Neuron (in vitro differentiated cells): ENCODE results near the gene DYNLT3.

Source experiments
- H2AFZ ChIP-seq: one replicate; pipeline ENCODE4 v1.6.1; 2013; ENCODE audit warnings: low read depth, mild to moderate bottlenecking, inconsistent platforms, low read length, moderate library complexity
- H3K27me3 ChIP-seq: one replicate; pipeline ENCODE4 v1.6.1; 2013; ENCODE audit warnings: low read length; ENCODE audit not compliant: insufficient read depth
- H3K36me3 ChIP-seq: one replicate; pipeline ENCODE4 v1.6.1; 2013; ENCODE audit warnings: low read length; ENCODE audit not compliant: insufficient read depth
- H3K4me1 ChIP-seq: one replicate; pipeline ENCODE4 v1.6.1; 2013; ENCODE audit warnings: low read length; ENCODE audit not compliant: insufficient read depth
- H3K4me3 ChIP-seq: 2 replicates; pipeline ENCODE4 v1.5.1; 2013; ENCODE audit warnings: mild to moderate bottlenecking, low read length, moderate library complexity
- H3K9me3 ChIP-seq: one replicate; pipeline ENCODE4 v1.6.1; 2013; ENCODE audit warnings: low read length

DYNLT3 gene

GRCh38 chrX:37867536-37868153, 20.3 kb upstream of the DYNLT3 start:
- Histone ChIP-seq H3K27me3 (no peaks in the 10 kb centered on the region), H2AFZ (no peak overlapping the region), H3K9me3 (no peaks in the 10 kb centered on the region), H3K4me3 (no peak overlapping the region), H3K4me1 (no peaks in the 10 kb centered on the region), H3K36me3 (no peaks in the 10 kb centered on the region)

GRCh38 chrX:37863728-37864127, 16.4 kb upstream of the DYNLT3 start:
- Histone ChIP-seq H3K4me3 (no peak overlapping the region), H3K27me3 (no peaks in the 10 kb centered on the region), H3K4me1 (no peaks in the 10 kb centered on the region), H3K9me3 (no peaks in the 10 kb centered on the region), H3K36me3 (no peaks in the 10 kb centered on the region), H2AFZ (no peak overlapping the region)

- Histone ChIP-seq H3K9me3 (no peaks in the 10 kb centered on the region), H3K36me3 (no peaks in the 10 kb centered on the region), H3K27me3 (no peaks in the 10 kb centered on the region), H2AFZ (no peak overlapping the region), H3K4me3 (no peak overlapping the region), H3K4me1 (no peaks in the 10 kb centered on the region)
Measured at GRCh38 chrX:37862851-37863250, 15.5 kb upstream of the DYNLT3 start.

- no peaks in the 10 kb centered on the region for H3K27me3 ChIP-seq
- no peak overlapping the region for H2AFZ ChIP-seq
- no peaks in the 10 kb centered on the region for H3K36me3 ChIP-seq
- H3K9me3 ChIP-seq: no peaks in the 10 kb centered on the region
- no peaks in the 10 kb centered on the region for H3K4me1 ChIP-seq
- H3K4me3 ChIP-seq: no peak overlapping the region
Measured at GRCh38 chrX:37860721-37861120, 13.3 kb upstream of the DYNLT3 start.

- Histone ChIP-seq H3K4me3 (no peak overlapping the region), H3K9me3 (no peaks in the 10 kb centered on the region), H3K36me3 (no peaks in the 10 kb centered on the region), H2AFZ (no peak overlapping the region), H3K27me3 (no peaks in the 10 kb centered on the region), H3K4me1 (no peaks in the 10 kb centered on the region)
Measured at GRCh38 chrX:37854748-37855147, 7.4 kb upstream of the DYNLT3 start.

GRCh38 chrX:37854148-37854547, 6.8 kb upstream of the DYNLT3 start:
- H2AFZ ChIP-seq: no peak overlapping the region
- no peak overlapping the region for H3K4me3 ChIP-seq
- no peaks in the 10 kb centered on the region for H3K9me3 ChIP-seq
- H3K27me3 ChIP-seq: no peaks in the 10 kb centered on the region
- no peaks in the 10 kb centered on the region for H3K36me3 ChIP-seq
- H3K4me1 ChIP-seq: no peaks in the 10 kb centered on the region

- Histone ChIP-seq H3K36me3 (no peaks in the 10 kb centered on the region), H3K4me1 (no peaks in the 10 kb centered on the region), H3K27me3 (no peaks in the 10 kb centered on the region), H3K9me3 (no peaks in the 10 kb centered on the region), H2AFZ (no peak overlapping the region), H3K4me3 (peak overlapping the region; percentile 46)
Measured at GRCh38 chrX:37847733-37848197, 394 bp upstream of the DYNLT3 start.

GRCh38 chrX:37846558-37846933, 825 bp downstream of the DYNLT3 start:
- peak overlapping the region; percentile 46 for H3K4me3 ChIP-seq
- no peaks in the 10 kb centered on the region for H3K4me1 ChIP-seq
- H3K9me3 ChIP-seq: no peaks in the 10 kb centered on the region
- H2AFZ ChIP-seq: no peak overlapping the region
- no peaks in the 10 kb centered on the region for H3K36me3 ChIP-seq
- no peaks in the 10 kb centered on the region for H3K27me3 ChIP-seq

- H2AFZ ChIP-seq: no peak overlapping the region
- no peak overlapping the region for H3K4me3 ChIP-seq
- no peaks in the 10 kb centered on the region for H3K27me3 ChIP-seq
- H3K4me1 ChIP-seq: no peaks in the 10 kb centered on the region
- H3K9me3 ChIP-seq: no peaks in the 10 kb centered on the region
- H3K36me3 ChIP-seq: no peaks in the 10 kb centered on the region
Measured at GRCh38 chrX:37846141-37846540, 1.2 kb downstream of the DYNLT3 start.

GRCh38 chrX:37844622-37845021, 2.7 kb downstream of the DYNLT3 start:
- Histone ChIP-seq H3K4me1 (no peaks in the 10 kb centered on the region), H3K9me3 (no peaks in the 10 kb centered on the region), H3K36me3 (no peaks in the 10 kb centered on the region), H3K4me3 (no peak overlapping the region), H3K27me3 (no peaks in the 10 kb centered on the region), H2AFZ (no peak overlapping the region)

GRCh38 chrX:37840931-37841330, 6.4 kb downstream of the DYNLT3 start:
- no peaks in the 10 kb centered on the region for H3K9me3 ChIP-seq
- H3K27me3 ChIP-seq: no peaks in the 10 kb centered on the region
- H3K36me3 ChIP-seq: no peaks in the 10 kb centered on the region
- H2AFZ ChIP-seq: no peak overlapping the region
- no peak overlapping the region for H3K4me3 ChIP-seq
- H3K4me1 ChIP-seq: no peaks in the 10 kb centered on the region

GRCh38 chrX:37834937-37835336, 12.4 kb downstream of the DYNLT3 start:
- no peaks in the 10 kb centered on the region for H3K27me3 ChIP-seq
- H3K4me3 ChIP-seq: no peak overlapping the region
- no peaks in the 10 kb centered on the region for H3K36me3 ChIP-seq
- H3K4me1 ChIP-seq: no peaks in the 10 kb centered on the region
- no peak overlapping the region for H2AFZ ChIP-seq
- H3K9me3 ChIP-seq: no peaks in the 10 kb centered on the region

GRCh38 chrX:37830371-37830770, 17.0 kb downstream of the DYNLT3 start:
- H3K27me3 ChIP-seq: no peaks in the 10 kb centered on the region
- no peak overlapping the region for H3K4me3 ChIP-seq
- no peaks in the 10 kb centered on the region for H3K36me3 ChIP-seq
- H3K9me3 ChIP-seq: no peaks in the 10 kb centered on the region
- H3K4me1 ChIP-seq: no peaks in the 10 kb centered on the region
- no peak overlapping the region for H2AFZ ChIP-seq

- Histone ChIP-seq H3K4me1 (no peaks in the 10 kb centered on the region), H3K9me3 (no peaks in the 10 kb centered on the region), H3K36me3 (no peaks in the 10 kb centered on the region), H2AFZ (no peak overlapping the region), H3K27me3 (no peaks in the 10 kb centered on the region), H3K4me3 (no peak overlapping the region)
Measured at GRCh38 chrX:37829721-37830120, 17.6 kb downstream of the DYNLT3 start.
